ENCODE results near the gene COA7.
"Not testable (repeated sequence)": the region's sequence is repeated elsewhere in the genome, so short reads cannot be mapped to it uniquely, and the experiment has no call there.

Gene COA7

DNA sequence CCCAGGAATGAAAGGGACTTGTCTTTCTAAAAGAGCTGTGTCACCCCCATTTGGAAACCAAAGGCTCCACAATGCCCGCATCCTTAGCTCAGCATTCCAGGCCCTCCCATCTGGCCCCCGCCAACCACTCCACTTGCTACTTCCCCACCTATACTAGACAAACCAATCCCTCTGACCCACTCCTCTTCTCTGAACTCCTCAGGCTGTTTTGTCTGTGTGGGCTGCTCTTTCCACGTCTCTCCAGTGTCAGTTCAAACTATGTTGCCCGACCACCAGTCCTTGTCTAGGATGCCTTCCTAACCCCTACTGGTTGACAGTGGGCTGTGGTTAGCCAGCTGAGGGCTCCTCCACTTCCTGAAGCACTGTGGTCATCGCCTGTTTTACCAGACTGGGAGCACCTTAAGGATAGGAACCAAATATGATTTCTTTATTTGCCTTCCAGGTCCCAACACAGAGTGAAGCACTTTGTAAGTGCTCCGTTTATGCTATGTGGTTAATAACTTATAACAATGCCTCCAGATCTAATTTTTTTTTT lies 8.1 kb upstream of the COA7 start:
- no peak for DNase-seq (ENCODE audit: low read depth)

DNA sequence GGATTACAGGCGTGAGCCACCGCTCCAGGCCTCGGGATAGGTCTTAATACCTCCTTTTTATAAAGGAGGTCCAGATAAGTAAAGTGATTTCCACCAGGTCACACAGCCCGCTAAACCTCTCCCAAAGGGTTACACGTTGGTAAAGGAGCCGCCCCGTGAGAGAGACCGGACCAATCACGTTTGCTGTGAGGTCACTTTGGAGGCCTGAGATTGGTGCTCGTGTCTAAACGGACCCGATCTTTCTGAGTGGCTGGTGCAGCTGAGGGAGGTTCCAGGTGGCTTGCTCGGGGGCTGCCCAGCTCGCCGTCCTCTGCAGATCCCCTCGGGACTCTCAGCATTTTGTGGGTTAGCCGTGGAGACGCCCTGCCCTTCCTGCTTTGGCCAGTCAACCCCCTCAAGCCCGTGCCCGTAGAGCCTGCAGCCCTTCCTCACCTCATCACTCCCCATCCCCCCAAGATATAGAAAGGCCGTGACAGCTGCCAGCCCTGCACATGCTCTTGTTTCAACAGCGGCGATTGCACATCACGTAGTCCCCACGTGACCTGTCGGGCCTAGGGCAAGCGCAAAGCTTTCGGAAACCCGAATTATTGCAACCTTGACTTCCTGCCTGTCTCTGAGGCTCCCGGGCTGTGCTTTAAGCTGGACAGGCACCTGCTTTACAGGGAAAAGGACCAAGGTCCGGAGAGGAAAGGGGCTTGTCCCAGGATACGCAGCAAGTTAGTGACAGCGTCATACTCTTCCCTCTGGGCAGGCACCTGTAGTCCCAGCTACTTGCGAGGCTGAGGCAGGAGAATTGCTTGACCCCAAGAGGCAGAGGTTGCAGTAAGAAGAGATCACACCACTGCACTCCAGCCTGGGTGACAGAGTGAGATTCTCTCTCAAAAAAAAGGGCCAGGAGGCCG lies 5.0 kb upstream of the COA7 start:
- peak; percentile 58 for DNase-seq (ENCODE audit: low read depth)

DNA sequence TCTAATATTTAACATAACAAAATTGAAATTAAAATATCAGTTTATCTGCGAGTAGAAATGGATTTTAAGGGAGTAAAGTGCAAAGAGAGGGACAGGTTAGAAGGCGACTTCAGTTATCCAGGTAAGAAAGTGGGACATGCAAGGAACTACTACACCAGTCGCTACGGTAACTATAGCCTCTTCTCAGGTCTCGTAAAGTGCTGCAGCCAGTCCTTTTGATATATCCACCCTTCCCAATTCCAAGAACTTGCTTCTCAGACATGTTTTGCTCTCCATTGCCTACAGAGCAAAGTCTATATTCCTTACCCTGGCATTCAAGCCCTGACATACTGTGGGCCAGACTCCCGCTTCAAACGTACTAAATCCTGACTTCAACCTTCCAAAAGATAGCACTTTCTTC lies 2.5 kb downstream of the COA7 start:
- DNase-seq (ENCODE audit: low read depth) = no peak

DNA sequence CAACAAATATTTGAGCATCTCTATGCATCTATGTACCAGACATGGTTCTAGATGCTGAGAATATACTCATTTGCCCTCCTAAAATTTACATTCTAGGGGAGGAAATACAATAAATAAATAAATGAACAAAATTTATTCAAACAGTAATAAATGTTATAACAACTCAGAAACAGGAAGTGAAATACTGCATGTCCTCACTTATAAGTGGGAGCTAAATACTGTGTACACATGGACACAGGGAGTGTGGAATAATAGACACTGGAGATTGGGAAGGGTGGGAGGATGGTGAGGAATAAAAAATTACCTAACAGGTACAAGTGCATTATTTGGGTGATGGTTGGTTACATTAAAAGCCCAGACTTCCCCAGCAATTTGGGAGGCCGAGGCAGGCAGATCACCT lies 4.3 kb downstream of the COA7 start:
- DNase-seq (ENCODE audit: low read depth) = no peak

DNA sequence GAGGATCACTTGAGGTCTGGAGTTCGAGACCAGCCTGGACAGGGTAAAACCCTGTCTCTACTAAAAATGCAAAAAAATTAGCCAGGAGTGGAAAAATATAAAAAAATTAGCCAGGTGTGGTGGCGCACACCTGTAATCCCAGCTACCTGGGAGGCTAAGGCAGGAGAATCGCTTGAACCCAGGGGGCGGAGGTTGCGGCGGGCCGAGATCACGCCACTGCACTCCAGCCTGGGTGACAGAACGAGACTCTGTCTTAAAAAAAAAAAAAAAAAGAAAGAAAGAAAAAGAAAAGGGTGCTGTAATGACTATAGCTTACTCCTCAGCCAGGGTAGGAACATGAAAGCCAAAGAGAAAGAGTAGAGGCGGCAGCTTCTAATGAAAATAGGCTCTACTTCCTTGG lies 4.8 kb downstream of the COA7 start:
- DNase-seq (ENCODE audit: low read depth) = not testable (repeated sequence)

DNA sequence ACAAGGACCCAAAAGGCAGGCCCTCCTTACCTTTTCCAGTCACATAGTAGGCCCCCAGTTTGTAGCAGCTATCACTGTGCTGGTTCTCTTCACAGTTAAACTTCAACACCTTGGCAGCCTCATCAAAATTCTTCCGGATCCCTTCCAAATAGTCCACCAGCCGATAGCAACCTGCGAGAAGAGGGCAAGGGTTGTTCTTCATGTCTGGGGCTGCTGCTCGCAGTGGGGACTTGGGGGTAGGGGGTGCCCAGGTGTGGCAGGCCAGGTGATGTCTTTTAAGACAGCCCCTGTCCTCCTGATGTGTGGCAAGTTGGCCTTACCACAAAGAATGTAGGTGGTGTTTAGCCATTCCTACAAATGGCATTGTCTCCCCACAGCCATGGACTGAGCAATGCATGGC lies 5.5 kb downstream of the COA7 start:
- DNase-seq (ENCODE audit: low read depth) = no peak

DNA sequence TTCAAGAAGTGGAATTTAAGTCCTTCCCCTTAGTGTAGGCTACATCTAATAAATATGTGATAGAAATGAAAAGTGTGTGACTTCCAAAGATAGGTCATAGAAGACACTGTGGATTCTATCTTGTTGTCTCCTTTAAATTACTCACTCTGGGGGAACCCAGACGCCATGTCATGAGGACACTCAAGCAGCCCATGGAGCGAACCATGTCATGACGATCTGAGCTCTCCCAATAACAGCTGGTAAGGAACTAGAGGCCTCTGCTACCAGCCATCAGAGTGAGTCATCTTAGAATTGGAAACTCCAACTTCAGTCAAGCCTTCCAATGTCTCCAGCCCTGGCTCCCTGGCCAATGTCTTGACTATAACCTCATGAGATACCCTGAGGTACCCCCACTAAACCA lies 6.3 kb downstream of the COA7 start:
- DNase-seq (ENCODE audit: low read depth) = no peak

DNA sequence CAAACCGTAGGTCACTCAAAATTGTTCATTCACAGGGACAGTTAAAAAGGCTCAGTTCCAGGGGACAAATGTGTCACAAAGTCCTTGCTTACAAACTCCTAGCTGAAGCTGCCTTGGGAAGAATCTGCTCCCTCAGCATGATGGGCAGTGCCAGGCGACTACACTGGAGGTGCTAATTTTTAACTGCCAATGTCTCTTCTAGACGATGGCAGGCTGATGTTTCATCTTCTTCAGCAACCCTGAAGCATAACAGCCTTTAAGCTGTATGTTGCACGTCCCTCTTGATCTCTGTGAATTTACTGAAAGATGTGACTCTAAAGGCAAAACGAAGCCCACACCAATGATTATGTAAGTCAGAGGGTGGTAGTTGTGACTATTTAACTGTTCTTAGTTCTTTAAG lies 11.3 kb downstream of the COA7 start:
- no peak for DNase-seq (ENCODE audit: low read depth)

DNA sequence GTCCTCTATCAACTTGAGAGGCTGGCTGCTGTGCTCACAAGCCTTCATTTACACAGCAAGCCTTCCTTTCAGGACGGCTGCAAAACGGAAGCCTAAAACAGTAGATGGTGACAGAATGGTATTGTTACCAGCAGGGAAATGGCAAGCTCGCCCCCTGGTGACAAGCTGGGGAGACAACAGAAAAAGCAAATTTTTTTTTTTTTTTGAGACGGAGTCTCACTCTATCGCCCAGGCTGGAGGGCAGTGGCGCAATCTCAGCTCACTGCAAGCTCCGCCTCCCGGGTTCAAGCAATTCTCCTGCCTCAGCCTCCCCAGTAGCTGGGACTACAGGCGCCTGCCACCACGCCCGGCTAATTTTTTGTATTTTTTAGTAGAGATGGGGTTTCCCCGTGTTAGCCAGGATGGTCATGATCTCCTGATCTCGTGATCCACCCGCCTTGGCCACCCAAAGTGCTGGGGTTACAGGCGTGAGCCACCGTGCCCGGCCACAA lies 11.8 kb downstream of the COA7 start:
- peak; percentile 39 for DNase-seq (ENCODE audit: low read depth)

DNA sequence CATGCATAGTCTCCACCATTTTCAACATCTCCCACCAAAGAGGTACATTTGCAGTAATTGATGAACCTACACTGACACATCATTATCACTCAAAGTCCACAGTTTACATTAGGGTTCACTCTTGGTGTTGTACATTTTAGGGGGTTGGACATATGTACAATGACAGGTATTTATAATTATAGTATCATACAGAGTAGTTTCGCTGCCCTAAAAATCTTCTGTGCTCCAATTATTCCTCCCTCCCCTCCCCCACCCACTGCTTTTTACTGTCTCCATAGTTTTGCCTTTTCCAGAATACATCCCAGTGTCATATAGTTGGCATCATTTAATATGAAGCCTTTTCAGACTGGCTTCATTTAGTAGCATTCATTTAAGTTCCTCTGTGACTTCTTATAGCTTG lies 13.6 kb downstream of the COA7 start:
- no peak for DNase-seq (ENCODE audit: low read depth)

DNA sequence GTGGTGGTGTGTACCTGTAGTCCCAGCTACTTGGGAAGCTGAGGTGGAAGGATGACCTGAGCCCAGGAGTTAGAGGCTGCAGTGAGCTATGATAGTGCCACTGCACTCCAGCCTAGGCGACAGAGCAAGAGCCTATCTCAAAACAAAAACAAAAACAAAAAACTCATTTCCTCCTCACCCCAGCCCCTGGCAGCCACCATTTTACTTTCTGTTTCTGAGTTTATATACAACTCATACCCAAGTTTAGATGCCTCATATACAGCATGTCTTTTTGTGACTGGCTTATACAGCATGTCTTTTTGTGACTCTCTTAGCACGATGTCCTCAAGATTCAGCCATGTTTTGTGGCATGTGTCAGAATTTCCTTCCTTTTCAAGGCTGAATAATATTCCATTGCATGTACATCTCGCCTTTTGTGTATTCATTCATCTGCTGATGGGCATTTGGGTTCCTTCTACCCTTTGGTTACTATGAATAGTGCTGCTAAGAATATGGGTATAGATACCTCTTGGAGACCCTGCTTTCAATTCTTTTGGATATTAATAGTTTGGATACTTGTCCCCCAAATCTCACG lies 14.7 kb downstream of the COA7 start:
- DNase-seq (ENCODE audit: low read depth) = no peak

DNA sequence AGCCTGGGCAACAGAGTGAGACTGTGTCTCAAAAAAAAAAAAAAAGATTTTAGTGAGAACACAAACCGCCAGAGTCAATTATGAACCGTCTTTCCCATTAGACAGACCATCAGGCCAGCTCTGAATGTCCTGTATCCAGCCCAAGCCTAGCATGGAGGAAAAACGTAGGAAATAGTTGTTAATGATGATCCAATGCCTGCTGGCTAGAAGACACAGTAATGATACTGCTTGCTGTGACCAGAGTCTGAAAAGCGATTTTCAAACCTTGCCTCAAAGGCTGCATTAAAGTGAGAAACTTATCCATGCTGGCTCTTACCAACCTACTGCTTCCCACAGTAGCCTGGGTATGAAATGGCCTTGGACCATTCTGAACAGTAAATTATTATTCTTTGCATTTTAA lies 17.0 kb downstream of the COA7 start:
- no peak for DNase-seq (ENCODE audit: low read depth)

DNA sequence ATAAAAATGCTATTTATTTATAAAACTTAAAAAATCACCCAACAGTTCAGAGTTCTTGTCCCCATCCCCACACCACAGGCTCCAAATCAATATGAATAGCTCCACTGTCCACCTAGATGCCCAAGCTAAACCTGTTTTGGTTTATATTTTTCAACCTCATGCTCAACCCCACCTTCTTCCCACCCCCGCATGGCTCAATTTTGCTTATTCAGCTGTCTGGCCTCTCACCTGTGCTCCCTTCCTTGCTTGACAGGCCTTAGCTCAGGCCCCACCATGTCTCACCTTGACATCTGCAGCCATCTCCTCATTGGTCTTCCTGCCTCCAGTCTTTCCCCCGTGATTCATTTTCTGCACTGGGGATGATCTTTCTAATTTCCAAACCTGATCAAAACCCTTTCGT lies 17.8 kb downstream of the COA7 start:
- DNase-seq (ENCODE audit: low read depth) = no peak

DNA sequence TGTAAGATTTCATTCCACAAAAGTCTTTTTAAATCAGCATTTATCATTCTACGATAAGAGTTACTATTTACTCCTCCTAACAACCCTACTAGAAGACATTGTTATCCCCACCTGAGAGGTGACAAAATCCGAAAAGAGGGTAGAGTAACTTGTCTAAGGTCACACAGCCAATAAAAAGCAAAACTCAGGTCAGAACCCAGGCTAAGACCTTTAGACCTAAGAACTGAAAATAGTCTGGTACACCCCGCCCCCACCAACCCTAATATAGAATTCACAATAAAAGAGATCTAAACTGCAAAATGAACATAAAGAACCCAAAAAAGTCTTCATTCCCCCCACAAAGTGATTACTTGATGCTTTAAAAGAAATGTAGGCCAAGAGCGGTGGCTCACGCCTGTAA lies 18.6 kb downstream of the COA7 start:
- no peak for DNase-seq (ENCODE audit: low read depth)

DNA sequence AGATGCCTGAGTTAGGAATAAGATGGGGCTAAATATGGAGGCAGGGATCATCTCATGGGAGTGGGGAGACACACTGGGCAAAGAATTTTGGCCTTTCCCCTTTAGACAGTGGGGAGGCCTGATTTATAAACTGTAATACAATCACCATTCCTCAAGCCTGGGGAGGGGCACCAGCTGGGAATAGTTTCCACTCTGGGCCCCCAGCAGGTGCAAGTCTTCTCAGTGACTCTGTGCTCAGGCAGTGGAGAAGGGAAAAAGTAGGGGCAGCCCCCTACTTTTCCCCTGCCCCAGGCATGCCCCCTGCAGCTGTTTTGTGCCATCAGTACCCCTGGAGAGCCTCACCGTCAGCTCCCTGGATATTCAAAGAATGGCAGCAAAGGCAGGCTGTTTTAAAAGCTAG lies 19.1 kb downstream of the COA7 start:
- DNase-seq (ENCODE audit: low read depth) = no peak

DNA sequence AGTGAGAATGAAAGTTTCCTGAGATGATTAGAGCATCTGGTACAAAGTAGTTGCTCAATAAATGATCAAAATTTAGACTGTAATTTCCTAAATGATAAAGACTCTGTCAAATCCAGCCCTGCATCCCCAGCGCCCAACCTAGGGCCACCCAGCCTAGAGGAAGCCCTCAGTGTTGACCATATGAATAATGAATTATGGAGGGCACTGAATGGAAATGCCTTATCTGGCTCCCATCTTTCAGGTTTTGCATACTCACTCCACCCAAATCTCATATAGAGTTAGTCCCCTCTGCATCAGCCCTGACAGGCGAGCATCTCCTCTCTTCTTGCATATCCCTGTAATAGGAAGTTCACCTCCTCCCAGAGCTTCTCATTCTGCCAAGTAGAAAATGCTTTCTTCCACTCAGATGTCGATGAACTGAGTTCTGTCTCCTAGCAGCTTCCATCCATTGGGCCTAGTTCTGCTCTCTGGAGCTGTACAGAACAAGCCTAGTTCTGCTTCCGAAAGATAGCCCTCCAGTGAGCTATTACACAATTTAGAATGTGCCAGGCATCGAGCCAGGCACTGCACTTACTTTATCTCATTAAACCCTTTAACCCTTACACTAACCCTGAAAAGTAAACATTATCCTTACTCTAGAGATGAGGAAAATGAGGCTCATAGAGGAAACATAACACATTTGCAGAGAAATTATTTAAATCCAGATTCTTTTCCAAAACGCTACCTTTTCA lies 20.9 kb downstream of the COA7 start:
- DNase-seq (ENCODE audit: low read depth) = no peak

DNA sequence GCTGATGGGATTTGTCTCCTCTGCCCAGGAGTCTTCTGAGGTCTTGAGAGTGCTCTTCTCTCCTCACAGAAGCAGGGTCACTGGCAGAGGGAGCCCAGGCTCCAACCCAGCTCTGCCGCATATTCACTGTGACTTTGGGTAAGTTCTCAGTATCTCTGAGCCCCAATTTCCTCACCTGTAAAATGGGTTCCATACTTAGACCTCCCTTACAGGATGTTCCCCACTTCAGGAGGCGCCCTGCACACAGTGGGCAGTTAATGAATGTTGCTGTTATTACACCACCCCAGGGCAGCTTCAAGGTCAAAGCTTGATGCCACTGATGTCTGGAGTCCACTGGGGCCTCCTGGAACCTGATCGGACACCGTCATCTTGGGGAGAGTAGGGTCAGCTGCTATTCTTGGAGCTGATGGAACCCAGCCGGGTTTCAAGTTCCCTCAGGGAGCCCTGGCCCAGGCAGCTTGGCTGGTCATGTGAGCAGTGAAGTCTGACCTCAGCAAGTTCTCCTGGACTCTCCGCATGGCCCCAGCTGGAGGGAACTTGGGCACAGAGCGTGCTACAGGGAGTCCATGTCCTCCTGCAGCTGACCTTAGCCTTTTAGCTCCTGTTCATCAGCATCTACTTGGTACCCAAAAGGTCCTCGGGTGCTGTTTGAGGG lies 21.8 kb downstream of the COA7 start:
- DNase-seq (ENCODE audit: low read depth) = no peak

DNA sequence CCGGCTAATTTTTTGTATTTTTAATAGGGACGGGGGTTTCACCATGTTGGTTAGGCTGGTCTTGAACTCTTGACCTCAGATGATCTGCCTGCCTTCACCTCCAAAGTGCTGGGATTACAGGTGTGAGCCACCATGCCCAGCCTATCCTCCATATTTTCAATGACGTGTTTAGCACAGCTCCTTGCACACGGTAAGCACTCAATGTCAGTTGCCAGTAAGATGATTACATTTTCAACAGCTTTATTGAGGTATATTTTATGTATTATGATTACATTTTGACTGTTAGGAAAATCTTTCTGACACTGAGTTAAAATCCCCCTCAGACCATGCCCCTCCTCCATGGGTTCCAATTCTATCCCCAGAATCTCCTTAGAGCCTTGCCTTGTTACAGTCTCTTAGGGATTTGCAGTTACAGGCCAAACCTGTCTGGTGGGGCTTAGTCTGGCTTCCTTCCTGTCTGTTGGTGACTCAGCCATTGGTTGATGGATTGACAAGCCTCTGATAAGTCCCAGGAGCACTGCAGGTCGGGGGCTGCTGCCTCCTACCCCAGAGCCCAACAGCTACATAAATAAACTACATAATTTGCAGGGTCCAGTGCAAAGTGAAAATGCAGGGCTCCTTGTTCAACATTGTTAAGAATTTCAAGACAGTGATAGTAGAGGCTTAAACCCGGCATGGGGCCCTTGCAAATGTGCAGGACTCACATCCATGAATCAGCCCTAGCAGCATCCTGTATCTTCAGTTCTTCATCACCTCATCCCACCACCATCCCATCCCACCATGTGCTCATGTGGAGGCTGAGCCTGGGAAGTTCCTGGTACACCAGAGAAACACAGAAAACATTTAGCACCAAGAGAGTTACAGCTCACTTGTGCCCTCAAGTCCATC lies 23.4 kb downstream of the COA7 start:
- DNase-seq (ENCODE audit: low read depth) = no peak

DNA sequence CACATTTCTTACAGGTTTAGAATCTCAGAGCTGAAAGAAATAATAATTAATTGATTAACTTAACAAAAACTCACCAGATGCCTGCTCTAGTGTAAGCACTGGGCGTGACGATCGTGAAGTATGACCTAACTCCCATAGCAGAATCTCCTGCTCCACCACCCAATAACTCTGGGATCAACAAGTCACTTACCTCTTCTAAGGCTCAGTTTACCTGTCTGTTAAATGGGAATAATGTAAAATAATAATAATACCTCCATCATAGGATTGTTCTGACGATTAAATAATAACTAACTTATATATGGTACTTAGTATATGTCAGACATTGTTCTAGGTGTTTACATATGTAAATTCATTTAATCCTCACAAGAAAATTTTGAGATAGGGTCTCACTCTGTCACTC lies 24.6 kb downstream of the COA7 start:
- no peak for DNase-seq (ENCODE audit: low read depth)

DNA sequence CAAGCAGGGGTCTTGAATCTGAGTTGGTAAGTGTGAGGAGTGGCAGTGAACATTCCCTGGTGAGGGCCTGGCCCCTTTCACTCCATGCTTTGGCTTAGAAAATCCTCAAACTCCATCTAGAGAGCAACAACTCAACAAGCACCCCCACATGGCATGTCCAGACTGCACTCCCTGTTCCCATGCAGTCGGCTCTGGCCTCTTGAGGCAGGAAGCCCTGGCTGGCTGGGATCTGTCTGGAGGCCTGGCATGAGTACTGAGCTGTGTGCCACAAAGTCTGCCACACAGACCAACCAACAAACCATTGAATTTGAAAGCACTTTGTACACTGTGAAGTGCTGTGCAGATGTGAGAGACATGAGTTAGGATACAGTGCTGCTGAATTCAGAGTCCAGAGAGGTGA lies 25.2 kb downstream of the COA7 start:
- DNase-seq (ENCODE audit: low read depth) = no peak

DNA sequence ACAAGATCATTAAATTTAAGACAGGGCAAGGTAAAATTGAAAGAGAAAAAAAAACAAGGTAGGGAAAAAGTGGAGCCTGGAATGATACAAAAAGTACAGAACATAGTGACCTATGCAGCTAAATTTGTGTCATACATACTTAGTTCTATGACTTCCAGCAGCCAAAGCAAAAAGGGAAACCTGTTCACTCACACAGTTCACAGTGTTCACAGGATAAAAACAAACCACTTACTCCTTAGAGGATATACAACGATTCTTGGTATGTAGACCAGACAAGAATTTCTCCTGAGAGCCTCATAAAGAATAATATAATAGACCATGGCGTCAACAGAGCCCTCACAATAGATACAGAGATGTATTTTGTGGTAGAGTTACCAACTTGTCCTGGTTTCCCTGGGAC lies 27.5 kb downstream of the COA7 start:
- no peak for DNase-seq (ENCODE audit: low read depth)

Measured in stimulated activated CD8-positive, alpha-beta memory T cell treated with anti-CD3 and anti-CD28 coated beads, Interleukin-7, amount 100 ng/mL, for 24 hours (primary cell).